Astrocyte (in vitro differentiated cells and primary cell): ENCODE data around the gene STK32A.

Experiments
- CTCF ChIP-seq: IDR thresholded peaks from 2 replicates; pipeline ENCODE4 v1.5.1; 2011; ENCODE audit warnings: low read depth, mild to moderate bottlenecking, inconsistent platforms, low read length, moderate library complexity; ENCODE audit not compliant: insufficient read depth
- EZH2 ChIP-seq: IDR thresholded peaks from 2 replicates; pipeline ENCODE4 v1.6.1; 2012; ENCODE audit warnings: mild to moderate bottlenecking, low read length, inconsistent platforms; ENCODE audit not compliant: insufficient read depth

GRCh38 chr5:147417135-147417813, 182.4 kb downstream of the STK32A start:
- TF ChIP-seq CTCF (no peak), EZH2 (no peak)
